ENCODE data around the gene CDH4.

Gene CDH4

DNA sequence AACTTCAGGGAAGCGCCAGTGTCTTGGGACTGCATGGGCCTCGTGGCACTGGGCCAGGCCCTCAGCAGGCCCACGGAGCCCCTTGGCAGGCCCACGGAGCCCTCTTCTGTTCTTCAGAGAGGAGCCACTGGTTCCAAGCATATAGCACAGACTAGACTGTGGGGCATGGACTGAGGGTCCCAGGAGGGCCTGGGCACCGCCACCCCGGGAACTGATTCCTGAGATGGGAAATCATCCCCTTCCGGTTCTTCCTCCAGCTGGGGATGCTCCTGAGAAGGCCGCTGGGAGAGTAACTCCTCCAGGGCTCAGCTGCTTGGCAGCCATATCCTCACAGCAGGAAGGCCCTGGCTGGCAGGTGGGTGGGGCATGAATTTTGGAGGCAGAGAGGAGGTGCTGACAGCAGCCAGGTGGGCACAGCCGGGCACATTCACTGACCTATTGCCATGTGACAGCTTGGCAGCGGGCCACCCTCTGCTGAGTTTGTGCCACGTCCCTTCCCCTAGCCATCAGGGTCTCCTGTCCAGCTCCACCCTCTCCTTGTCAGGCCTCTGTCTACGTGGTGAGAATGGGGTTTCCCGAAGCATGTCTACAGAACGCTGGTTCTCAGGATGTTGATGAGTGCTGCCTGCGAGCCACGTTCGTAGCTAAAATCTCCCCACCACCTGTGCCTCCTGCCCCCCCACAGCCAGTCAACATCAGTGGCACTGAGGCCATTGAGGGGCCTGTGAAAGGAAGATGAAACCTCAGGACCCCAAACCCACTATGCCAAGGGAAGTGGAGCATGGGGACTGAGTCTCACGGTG is 661.6 kb downstream of the CDH4 start:
- DNase-seq: no peak

DNA sequence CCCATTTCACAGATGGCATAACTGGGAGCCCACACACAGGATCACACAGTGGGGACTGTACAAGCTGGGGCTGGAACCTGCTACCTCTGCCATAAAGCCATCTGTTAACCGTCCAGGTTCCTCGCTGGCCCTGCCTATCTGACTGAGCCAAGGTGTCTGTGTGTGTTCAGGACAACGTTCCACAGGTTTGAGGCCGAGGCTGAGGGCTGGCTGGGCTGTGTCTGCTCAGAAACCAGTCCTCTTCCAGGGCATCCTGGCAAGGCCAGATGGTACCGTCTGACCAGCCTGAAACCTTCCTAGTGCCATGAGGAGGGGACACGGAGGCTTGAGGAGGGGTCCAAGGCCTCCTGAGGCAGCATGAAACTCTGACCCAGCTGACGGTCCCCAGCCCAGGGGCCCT is 663.0 kb downstream of the CDH4 start:
- DNase-seq: no peak

DNA sequence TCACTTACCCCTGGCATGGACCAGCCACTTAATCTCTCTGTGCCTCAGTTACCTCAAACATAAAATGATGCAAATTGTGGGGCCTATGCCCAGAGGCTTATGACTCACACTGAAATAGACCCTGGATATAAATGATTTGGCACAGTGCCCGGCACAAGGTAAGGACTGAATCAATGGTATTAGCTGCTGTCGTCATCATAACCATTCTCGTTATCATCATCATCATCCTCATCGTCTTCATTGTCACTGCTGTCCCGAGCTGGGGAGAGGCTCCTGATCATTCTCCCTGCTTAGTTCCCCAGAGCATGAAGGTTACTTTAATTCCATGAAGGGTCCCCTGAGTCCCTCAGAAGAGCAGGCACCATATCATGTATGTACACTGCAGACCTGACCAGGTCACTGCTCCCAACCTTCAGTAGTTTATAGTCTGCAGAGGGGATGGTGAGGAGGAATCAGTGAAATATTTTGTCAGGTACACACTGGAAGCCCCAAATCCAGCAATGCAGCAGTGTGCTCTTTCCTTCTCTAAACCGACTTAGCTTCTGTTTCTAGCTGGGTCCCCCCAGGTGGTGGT is 664.3 kb downstream of the CDH4 start:
- no peak for DNase-seq

DNA sequence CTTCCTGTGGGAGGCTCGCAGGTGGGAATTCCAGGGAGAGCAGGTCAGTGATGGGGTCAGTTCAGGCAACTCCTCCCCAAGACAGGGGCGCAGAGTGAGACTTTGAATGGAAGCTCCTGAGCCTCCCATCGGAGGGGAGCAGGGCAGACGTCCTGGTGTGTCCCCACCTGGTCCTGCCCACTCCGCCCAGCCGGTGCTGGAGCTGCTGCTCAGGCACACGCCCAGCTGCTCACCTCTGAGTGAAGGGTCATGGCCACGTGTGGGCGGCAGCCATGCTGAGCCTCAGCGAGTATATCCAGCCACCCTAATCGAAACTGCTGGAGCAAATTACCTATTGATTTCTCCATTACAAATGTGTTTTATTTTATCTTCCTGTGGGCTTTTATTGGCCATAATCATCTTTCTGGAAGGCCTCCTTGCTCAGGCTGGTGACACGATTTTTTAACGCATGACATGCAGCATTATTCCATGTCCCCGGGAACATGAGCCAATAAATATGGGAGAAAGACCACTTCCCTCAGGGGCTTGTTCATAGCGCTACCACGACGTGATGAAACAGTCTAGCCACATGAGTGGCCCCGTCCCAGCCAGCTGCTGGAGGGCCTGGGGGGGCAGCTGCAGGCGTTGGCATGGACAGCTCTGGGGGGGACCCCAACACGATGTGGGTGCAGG is 665.5 kb downstream of the CDH4 start:
- DNase-seq: no peak

DNA sequence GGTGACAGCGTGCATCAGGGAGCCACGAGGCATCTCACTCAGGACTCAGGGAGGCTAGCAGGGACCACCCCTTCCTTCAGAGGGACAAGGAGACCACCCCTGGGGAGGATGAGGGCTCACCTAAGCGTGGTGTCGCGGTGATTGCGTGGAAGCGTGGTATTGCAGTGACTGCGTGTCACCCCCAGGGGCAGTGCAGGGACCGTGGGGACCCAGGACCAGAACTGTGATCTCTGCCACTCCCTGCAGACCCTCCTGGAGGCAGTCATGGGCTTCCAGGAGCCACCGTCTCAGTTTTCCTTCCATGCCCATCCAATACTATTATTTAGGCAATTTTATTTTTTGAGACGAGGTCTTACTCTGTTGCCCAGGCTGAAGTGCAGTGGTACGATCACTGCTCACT is 666.5 kb downstream of the CDH4 start:
- DNase-seq: no peak

DNA sequence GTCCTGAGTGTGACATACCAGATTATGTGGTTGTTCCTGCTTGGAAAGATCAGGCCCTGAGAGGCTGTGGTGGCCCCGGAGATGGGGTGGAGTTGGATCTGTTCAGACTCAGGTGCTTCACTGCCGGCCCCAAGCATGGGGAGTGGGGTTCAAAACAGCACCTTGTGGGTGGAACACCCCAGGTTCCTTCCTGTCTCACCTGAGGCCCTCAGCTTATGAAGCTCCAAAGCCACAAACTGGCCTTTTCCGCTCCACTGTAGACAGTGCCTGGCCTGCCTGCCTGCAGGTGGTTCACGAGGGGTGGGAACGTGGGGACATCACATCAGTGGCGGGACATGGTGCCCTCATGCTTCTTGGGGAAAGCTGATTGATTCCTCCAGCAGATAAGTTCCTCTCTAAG is 667.2 kb downstream of the CDH4 start:
- no peak for DNase-seq

DNA sequence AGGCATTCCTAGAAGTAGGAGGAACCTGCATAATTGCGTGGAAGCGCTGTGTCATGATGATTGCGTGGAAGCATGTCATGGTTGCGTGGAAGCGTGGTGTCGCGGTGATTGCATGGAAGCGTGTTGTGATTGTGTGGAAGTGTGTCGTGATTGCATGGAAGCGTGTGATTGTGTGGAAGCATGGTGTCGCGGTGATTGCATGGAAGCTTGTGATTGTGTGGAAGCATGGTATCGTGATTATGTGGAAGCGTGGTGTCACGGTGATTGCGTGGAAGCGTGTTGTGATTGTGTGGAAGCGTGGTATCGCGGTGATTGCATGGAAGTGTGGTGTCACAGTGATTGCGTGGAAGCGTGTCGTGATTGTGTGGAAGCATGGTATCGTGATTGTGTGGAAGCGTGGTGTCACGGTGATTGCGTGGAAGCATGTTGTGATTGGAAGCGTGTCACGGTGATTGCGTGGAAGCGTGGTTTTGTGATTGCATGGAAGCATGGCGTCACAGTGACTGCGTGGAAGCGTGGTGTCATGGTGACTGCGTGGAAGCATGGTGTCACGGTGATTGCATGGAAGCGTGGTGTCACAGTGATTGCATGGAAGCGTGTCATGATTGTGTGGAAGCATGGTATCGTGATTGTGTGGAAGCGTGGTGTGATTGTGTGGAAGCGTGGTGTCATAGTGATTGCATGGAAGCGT is 667.8 kb downstream of the CDH4 start:
- DNase-seq: no peak

DNA sequence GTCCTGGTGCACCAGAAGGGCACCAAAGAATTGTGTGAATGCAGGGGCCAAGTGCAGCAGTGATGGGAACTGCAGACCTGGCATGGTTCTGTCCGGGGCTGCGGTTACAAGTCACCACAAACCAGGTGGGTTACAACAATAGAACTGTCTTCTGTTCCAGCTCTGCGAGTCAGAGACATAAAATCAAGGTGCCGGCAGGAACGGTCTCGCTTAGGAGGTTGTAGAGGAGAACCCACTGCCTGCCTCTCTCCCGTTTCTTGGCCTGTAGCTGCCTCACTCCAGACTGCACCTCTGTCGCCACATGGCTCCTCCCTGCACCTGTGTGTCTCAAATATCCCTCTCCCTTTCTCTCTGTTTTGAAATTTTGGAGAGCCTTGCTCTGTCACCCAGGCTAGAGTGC is 670.4 kb downstream of the CDH4 start:
- no peak for DNase-seq

DNA sequence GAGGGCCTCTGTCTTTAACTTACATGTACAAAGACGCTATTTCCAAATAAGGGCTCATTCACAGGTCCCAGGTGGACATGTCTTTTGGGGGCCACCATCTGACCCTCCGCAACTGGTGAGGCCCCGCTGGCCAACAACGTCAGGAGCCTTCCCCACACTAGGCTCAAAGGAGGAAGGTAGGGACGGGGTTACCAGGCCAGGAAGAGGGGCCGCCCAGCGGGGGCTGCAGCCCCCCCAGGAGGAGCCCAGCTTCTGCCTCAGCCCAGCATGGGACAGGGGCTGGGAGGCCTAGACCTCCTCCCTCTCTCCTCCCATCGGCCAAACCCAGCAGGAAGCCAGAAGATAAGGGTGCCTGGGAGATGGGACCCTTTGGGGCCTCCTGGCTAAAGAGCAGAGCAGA is 670.9 kb downstream of the CDH4 start:
- no peak for DNase-seq

DNA sequence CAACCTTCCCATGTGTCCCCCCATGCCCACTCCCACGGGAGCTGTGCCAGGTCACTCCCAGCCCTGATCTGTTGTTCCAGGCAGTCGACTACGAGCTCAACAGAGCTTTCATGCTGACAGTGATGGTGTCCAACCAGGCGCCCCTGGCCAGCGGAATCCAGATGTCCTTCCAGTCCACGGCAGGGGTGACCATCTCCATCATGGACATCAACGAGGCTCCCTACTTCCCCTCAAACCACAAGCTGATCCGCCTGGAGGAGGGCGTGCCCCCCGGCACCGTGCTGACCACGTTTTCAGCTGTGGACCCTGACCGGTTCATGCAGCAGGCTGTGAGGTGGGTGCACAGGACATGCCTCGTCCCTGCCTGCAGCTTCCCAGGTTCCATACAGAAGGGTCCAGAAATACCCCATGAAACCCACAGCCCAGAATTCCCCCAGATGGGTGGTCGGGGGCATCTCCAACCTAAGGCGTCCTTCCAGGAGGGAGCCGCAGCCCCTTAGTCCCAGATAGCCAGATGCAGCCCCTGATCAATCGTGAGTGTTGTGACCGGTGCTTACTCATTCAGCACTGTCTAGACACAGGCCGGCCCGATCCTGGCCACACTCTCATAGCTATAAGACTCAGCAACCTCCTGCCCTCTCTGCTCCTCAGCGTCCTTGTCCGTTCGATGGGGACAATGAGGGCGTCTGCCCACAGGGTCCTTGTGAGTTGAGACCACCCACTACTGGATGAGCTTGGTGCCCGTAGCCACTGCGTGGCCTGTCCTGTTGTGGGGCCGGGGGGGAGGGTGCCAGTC is 671.5 kb downstream of the CDH4 start:
- DNase-seq: no peak

DNA sequence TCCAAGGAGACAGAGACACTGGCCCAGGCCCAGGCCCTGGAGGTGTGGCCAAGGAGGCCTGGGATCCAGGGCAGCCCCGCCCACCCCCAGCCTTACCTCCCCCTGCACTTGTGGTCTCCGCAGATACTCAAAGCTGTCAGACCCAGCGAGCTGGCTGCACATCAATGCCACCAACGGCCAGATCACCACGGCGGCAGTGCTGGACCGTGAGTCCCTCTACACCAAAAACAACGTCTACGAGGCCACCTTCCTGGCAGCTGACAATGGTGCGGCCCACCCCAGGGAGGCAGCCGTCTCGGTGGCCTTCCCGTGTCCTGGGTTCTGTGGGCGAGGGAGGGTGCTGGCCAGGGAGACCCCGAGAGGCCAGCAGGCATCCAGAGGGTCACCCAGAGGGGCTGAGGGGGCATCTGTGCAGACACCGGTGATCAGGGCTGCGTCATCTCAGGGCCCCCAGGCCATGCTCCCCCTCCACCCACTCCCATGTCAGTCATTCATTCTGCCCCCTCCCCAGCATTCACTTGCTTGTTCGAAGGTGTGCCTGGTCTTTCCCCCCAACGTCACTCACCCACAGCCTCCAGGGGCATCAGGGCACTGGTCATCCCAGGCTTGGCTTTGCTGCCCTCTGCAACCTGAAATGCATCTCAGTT is 672.3 kb downstream of the CDH4 start:
- no peak for DNase-seq

DNA sequence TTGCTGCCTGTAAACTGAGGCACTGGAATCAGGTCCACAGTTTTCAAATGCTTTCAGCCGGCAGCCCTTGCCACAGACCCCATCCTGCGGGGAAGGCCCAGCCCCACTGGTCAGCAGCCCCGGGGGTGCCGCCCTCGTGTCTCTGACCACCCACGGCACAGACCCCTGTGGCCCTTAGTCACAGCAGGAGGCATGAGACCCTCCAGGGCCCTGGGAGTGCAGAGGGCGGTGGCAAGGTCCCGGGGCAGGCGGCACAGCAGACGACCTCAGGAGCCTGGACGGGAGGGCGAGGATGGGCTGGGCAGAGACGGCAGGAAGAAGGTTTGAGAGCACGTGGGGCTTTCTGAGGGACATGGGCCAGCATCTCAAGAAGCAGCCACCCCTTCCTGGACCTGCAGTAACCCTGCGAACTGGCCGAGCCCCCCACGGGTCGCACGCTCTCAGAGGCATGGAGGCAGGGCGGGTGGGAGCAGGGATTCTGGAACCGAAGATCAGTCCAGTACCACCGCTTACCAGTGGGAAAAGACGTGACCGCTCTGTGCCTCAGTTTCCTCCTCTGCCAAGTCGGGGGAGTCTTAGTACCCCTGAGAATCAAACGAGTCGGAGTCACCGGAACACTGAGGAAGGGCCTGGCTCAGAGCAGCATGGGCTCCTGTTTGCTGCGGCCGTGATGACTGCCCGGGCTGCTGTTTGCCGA is 672.9 kb downstream of the CDH4 start:
- DNase-seq: no peak

DNA sequence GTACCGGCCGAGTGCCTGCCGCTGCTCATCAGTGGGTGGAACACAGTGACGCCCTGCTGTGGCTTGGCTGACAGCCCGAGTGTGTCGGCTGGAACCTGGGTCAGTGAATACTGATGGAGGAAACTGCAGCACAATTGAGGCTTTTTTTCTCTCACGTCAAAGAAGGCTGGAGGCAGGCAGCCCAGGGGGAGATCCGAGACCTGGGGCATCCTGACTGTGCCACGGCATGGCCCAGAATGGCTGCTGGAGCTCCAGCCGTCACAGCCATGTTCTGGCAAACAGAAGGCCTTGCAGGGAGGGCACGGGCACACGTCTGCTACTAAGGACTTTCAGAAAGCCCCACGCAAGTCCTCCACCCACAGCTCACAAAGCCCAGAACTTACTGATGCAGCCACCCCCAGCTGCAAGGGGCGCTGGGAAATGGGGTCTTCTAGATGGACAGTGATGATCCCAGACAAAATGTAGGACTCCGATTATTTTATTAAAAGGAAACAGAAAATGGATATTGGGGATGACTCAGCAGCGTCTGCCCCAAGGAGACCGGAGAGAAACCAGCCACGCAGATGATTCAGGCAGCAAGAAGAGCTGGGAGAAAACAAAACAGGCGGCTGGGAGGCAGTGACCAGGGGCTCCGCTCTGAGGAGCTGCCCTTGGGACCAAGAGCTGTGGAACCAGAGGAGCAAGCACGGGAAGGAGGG is 673.6 kb downstream of the CDH4 start:
- no peak for DNase-seq

DNA sequence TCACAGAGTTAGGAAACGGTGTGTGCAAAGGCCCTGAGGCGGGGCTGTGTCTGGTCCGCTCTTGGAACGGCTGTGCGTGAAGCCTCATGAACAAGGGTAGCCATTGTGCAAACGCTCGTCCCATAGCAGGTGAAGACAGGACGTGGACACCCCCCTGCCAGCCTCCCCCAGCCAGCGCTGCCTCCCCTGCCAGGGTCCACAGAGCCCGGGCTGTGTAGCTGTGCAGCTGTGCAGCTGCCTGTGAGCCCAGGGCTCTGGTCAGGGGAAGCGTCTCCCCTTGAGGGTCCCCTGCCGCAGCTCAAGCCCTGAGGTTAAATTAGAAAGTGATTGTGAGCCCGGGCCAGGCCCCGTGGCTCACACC is 674.2 kb downstream of the CDH4 start:
- DNase-seq: no peak

DNA sequence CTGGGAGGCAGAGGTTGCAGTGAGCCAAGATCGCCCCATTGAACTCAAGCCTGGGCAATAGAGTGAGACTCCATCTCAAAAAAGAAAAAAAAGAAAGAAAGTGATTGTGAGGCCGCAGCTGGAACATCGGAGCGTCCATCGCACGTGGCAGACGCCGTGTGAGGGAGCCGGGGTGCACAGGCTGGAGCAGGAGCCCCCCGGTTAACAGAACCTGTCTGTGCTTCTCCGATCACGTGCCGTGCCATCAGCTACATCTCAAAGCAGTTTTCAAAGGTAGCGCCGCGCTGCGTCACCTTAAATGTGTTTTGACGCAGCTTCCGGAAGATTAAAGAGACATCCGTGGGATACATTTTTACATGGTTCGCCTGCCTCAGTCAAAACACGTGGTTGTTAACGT is 674.7 kb downstream of the CDH4 start:
- no peak for DNase-seq

DNA sequence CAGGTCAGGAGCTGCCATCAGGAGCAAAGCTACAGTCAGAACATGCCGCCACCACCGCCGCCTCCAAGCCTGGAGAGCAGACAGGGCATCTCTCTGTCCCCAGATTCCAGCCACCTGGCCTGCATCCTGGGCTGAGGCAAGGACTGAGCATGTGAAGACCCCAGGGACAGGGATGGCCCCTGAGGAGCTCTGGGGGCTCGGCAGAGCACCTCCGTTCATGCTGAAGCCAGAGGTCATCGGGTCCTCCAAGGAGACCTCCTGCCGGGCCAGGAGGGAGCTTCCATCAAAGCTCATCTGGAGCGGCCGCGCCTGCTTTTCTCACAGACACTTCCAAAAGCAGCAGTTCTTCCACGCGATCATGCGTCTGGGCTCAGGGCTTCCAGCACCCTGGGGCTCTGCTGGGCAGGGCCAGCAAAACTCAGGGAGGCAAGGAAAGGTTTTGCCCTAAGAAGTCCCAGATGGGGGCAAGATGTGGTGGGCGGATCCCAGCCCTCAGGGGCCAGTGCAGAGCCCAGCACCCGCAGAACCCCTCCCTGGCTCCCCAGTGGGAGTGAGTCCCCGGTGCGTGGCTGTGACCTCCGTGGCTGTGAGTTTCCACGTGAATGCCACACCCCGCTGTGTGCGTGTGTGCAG is 675.2 kb downstream of the CDH4 start:
- DNase-seq: no peak

DNA sequence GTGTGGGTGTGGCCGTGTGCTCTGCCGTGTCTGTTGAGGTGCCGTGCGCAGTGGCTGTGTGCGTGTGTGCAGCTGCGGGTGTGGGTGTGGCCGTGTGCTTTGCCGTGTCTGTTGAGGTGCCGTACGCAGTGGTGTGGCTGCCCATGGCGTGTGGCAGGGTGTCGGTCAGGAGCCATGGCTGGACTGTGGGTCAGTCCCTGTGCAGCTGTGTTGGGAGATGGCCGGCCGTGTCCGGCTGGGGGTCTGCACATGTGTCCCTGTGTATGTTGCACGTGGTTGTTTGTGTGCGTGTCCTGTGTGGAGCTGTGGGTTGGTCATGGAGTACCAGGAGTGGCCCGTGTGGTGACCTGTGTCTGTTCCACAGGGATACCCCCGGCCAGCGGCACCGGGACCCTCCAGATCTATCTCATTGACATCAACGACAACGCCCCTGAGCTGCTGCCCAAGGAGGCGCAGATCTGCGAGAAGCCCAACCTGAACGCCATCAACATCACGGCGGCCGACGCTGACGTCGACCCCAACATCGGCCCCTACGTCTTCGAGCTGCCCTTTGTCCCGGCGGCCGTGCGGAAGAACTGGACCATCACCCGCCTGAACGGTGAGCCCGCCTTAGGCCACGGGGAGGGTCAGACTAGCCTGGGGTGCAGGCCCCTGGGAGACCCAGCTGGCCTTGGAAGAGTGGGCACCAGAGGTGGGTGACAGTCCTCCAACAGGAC is 675.9 kb downstream of the CDH4 start:
- DNase-seq: no peak

DNA sequence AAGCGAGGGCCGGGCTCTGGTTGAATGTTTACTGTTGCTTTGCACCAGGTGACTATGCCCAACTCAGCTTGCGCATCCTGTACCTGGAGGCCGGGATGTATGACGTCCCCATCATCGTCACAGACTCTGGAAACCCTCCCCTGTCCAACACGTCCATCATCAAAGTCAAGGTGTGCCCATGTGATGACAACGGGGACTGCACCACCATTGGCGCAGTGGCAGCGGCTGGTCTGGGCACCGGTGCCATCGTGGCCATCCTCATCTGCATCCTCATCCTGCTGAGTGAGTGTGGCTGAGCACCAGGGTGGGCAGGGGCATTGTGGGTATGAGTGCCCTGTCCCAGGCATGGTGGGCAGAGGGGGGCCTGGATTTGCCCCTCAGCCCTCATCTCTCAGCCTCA is 677.5 kb downstream of the CDH4 start:
- no peak for DNase-seq

DNA sequence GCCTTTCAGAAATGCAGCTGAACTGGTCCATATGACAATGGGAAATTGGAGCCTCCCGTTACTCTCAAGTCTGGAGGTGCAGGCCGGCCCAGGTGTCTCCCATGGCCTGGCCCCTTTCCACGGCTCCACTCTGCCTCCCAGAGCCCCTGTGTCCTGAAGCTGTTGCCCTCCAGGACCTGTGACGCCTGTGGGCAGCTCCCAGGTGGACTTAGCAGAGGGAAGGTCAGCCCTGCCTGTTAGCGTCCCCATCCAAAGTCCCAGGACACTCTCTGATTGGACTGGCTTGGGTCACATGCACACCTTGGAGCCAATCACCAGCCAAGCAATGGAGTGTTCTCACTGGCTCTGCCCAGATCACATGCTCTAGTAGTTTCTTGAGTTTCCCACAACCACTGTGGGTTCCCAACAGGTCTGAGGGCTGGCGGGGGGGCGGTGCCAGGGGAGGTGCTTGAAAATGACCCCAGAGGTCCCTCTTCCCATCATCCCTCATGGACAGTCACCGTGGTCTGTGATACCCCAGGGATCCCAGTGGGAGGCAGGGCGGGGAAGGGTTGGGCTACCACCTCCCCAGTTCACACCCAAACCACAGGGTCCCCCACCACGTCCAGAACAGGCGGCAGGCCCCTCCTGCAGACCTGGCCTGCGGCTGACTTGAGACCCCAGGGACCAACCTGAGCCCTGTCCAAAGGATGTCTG is 678.1 kb downstream of the CDH4 start:
- DNase-seq: no peak
